ENCODE data around the gene MEX3D.
"Not testable (repeated sequence)": the region's sequence is repeated elsewhere in the genome, so short reads cannot be mapped to it uniquely, and the experiment has no call there.

The MEX3D gene

GRCh38 chr19:1533510-1534150 is 34.5 kb downstream of the MEX3D start:
- no peak for DNase-seq

GRCh38 chr19:1532003-1532402 is 36.1 kb downstream of the MEX3D start:
- no peak for DNase-seq

GRCh38 chr19:1531587-1531986 is 36.5 kb downstream of the MEX3D start:
- DNase-seq, result no peak

- DNase-seq, result not testable (repeated sequence)
These were observed 37.3 kb downstream of the MEX3D start for GRCh38 chr19:1530856-1531255.

- DNase-seq, result no peak
These were observed 38.7 kb downstream of the MEX3D start for GRCh38 chr19:1529430-1529816.

GRCh38 chr19:1528596-1529429 is 39.3 kb downstream of the MEX3D start:
- no peak for DNase-seq

- no peak for DNase-seq
These were observed 40.3 kb downstream of the MEX3D start for GRCh38 chr19:1527650-1528309.

- DNase-seq, result no peak
These were observed 41.0 kb downstream of the MEX3D start for GRCh38 chr19:1526979-1527649.

- no peak for DNase-seq
These were observed 41.9 kb downstream of the MEX3D start for GRCh38 chr19:1526066-1526778.

GRCh38 chr19:1525343-1525742 is 42.8 kb downstream of the MEX3D start:
- DNase-seq, result no peak

GRCh38 chr19:1524972-1525325 is 43.2 kb downstream of the MEX3D start:
- no peak for DNase-seq

- no peak for DNase-seq
These were observed 43.7 kb downstream of the MEX3D start for GRCh38 chr19:1524287-1524971.

- DNase-seq, result no peak
These were observed 44.5 kb downstream of the MEX3D start, which contains the start of gene PLK5 for GRCh38 chr19:1523412-1524286. TSS of gene PLK5 (plus strand) at chr19:1524077. CDS start at chr19:1526997, 2,920 bp downstream.

- no peak for DNase-seq
These were observed 45.3 kb downstream of the MEX3D start for GRCh38 chr19:1522838-1523237.

GRCh38 chr19:1522061-1522460 is 46.1 kb downstream of the MEX3D start:
- DNase-seq, result no peak

GRCh38 chr19:1521636-1522035 is 46.5 kb downstream of the MEX3D start:
- no peak for DNase-seq

- DNase-seq, result no peak
These were observed 47.8 kb downstream of the MEX3D start for GRCh38 chr19:1520203-1520780.

GRCh38 chr19:1519802-1520201 is 48.3 kb downstream of the MEX3D start:
- DNase-seq, result not testable (repeated sequence)

- no peak for DNase-seq
These were observed 49.7 kb downstream of the MEX3D start for GRCh38 chr19:1518471-1518870.

- DNase-seq, result no peak
These were observed 51.8 kb downstream of the MEX3D start for GRCh38 chr19:1516395-1516753.

All from right forelimb (tissue), 1 donor.